ENCODE results near the gene PAQR7.
A peak's percentile ranks its signal among the peaks of the same experiment; 100 is the strongest.

The PAQR7 gene

GRCh38 chr1:25902462-25902861, 27.0 kb upstream of the PAQR7 start:
- DNase-seq: no peak

GRCh38 chr1:25900219-25900618, 24.7 kb upstream of the PAQR7 start:
- DNase-seq: no peak

- DNase-seq: no peak
These were observed 24.3 kb upstream of the PAQR7 start for GRCh38 chr1:25899792-25900191.

- DNase-seq: no peak
These were observed 22.9 kb upstream of the PAQR7 start for GRCh38 chr1:25898223-25899015.

GRCh38 chr1:25897754-25898153, 22.2 kb upstream of the PAQR7 start:
- DNase-seq: no peak

GRCh38 chr1:25896266-25896665, 20.8 kb upstream of the PAQR7 start:
- no peak for DNase-seq

DNA sequence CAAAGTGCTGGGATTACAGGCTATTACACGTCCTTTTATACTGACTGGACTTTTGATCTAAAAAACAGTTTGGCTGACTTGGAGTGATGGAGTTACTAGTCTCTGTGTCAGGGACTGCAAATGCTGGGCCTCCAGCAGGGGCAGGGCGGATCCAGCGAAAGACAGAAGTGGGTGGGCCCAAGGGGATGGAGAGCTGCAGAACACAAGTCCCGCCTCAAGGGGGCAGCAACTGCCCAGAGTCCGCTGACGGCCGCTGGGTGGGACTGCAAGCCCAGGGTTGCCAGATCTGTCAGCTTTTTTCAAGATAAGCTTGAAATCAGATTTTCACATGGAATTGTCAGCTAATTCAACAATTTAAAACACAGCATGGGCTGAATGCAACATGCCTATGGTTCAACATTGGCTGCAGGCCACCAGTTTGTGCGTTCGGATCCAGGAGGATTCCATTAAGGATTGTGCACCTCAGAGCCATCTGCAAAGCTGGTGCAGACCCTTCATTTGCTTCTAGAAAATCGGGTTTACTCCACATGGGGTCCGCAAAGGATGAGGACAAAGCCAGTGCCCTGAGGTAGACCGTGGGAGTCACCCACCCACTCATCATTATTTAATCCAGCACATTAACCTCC, 20.0 kb upstream of the PAQR7 start:
- DNase-seq: peak; percentile 86

DNA sequence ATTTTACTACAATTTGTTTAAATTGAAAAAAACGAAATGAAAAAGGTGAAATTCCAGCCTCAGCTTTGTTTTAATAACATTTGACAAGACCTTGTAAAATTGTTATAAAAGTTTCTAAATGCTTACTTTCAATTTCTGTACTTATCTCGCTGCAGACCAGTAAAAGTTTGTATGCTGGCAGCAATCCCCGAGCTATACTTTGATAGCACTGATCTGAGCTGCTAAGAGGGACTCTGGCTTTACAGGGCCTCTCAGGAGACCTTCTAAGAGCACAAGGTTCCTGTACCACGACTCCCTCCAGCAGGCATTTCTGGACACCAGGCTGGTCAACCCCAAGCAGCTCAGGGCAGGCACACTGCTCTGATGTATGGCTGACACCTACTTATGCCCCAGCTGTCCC, 17.6 kb upstream of the PAQR7 start:
- no peak for DNase-seq

DNA sequence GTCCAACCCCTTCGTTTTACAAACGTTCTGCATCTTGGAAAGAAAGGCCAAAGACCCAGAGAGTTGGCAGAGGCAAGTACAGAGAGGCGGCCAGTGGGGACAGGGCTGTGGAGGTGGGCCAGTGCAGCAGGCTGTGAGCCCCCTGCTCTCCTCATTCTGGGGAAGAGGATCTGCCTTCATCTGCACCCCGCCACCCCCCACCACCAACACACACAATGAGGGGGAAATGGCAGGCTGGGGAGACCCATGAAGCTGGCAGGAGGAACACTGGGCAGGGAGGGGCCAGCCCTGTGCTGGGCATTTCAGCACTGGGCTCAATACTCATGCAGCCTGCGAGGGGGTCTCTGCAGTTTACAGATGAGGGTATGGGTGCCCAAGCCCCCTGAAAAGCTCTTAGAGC, 16.1 kb upstream of the PAQR7 start:
- DNase-seq: no peak

GRCh38 chr1:25890239-25891034, 14.9 kb upstream of the PAQR7 start:
- no peak for DNase-seq

DNA sequence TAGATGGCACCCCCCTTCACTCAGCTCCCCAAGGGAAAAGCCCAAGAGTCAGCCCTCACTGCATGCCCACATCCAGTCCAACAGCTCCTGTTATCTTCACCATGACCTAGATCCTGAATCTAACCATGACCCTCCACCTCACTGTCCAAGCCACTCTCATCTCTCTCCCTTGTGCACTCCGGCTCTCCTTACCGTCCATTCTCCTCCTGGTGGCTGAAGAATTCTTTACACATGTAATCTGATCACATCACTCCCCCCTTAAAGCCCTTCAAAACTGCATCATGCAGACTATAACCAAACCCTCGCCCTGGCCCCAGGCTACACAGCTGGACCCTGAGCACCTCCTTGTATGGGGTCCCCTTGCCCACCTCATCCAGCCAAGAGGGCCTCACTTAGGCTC, 14.0 kb upstream of the PAQR7 start:
- DNase-seq: no peak

- DNase-seq: no peak
These were observed 13.0 kb upstream of the PAQR7 start for GRCh38 chr1:25888426-25888987.

- DNase-seq: no peak
These were observed 10.1 kb upstream of the PAQR7 start for GRCh38 chr1:25885602-25886001.

DNA sequence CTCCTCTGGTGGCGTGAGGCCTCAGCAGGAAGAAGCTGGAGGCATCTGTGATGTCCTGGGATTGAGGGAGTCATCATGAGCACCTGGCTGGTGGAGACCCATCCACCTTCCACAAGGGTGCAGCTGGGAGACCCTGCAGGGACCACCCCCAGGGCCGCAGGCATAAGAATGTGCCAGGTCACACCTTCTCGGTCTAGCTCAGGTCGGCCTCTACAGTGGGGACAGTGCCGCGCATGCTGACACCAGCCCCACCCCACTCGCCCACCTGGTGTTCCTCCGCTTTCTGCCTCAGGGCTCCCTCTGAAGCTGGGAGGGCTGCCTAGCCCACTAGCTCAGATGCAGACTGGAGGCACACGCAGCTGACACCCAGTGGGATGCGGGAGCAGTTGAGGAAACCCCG, 5.8 kb upstream of the PAQR7 start:
- DNase-seq: no peak

DNA sequence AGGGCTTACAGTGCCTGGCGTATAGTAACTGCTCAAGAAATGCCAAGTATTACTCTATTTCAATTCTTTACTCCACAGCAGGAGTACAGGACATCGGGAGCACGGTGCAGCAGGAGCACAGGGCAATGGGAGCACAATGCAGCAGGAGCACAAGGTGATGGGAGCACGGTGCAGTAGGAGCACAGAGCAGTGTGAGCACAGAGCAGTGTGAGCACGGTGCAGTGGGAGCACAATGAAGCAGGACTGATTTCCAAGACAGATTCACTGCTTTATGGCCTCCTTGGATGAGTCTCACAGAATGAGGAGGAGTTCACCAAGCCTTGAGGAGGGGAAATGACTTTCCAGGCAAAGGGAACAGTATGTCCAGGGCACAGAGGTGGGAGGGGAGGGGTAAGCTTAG, 5.0 kb upstream of the PAQR7 start:
- no peak for DNase-seq

DNA sequence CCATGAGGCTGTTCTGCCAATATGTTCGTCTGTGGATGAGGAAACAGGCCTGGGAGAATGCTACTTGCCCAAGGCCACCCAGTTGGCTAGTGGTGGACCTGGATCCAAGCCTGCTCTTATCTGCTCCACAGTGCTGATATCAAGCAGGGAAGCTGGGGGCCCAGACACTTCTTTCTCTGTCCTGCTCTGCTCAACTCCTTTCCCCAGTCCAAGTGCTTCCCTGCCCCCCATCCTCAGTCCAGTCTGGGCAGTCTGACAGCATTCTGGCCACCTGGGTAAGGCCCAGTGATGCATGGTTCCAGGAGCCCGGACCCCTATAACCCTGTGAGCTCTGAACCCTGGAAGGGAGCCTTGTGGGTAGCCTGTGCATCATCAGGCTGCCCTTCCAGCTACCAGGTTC, 4.2 kb upstream of the PAQR7 start:
- no peak for DNase-seq

DNA sequence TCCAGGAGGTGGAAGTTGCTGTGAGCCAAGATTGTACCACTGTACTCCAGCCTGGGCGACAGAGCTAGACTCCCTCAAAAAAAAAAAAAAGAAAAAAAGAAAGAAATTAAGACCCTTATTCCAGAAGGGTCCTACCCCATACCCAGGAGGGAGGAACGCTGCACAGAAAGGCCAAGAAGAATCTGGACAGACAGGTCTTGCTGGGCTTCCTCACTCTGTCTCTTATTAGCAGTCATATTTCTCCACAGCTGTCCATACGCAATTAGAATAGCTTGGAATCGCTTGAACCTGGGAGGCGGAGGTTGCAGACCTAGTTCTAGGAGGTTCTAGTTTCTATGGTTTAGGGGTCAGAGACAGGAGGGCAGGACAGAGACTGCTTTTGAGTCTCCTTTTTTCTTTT, 3.2 kb upstream of the PAQR7 start:
- DNase-seq: no peak

DNA sequence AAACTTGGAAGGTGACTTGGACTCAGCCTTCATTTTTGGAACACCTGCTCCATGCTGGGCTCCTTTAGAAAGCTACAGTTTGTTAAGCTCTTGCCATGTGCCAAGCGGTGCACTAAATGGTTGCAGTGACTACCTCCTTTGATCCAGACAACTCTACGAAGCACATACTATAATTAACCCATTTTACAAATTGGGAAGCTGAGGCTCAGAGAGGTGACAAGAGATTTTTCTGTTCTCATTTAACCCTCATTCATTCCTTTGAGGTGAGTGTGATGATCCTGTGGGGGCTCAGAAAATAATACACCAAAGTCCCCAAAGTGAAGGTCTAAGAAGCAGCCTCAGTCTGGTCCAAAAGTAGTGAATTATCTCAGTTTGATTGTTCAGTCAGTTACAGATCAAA, 1.6 kb upstream of the PAQR7 start:
- DNase-seq: no peak

DNA sequence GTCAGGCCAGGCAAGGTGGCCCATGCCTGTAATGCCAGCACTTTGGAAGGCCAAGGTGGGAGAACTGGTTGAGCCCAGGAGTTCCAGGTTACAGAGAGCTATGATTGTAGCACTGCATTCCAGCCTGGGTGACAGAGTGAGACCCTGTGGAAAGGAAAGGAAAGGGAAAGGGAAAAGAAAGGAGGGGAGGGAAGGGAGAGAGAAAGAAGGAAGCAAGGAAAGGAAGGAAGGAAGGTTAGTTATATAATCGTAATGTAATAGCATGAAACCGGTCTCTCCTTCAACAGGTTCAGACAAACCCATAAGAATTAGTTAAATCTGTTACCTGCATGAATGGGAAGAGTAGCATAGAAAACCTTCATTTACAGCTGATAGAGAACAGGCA, 1.2 kb upstream of the PAQR7 start:
- DNase-seq: no peak

- no peak for DNase-seq
These were observed 566 bp upstream of the PAQR7 start for GRCh38 chr1:25875856-25876692.

DNA sequence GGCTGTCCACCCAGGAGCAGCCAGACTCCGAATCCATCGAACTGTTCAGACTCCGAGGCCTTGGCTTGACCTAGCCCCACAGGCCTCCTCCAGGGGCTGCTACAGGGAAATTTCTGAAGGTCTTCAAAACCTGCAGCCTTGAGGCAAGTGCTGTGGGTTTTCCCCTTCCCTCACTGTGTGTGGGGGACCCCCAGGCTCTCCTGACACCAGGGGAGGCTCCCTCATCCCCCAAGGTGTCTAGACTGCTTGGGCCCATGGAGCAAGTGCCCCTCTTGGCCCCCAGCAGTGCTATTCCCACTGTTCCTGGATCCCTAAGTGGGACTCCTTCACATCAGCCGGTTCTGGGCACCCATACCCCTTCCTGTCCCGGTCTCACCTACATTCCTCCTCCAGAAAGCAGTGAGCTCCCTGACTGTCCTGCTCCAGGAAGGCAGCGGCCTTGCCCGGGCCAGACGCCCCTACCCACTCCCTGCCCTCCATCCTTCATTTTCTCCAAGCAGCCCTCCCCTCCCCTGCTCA, 814 bp downstream of the PAQR7 start:
- DNase-seq: no peak

- no peak for DNase-seq
These were observed 1.3 kb downstream of the PAQR7 start for GRCh38 chr1:25874209-25874608.

DNA sequence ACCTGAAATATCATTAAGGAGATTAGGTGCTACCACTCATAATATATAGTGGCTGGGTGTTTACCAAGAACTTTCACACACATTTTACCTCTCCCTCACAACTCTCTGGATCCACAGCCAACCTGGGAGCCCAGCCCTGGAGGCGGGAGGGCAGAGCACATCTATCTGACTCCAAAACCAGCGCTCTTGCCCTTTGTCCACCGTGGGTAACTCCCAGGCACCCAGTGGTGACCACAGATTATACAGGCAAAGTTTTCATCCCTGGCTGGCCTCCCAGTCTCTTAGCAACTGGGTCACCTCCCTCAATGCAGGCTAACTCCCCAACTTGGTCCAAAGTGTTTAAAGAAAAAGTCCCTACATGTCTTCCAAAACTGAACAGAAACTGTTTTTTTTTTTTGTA, 2.4 kb downstream of the PAQR7 start:
- DNase-seq: no peak

Measured in activated CD4-positive, alpha-beta T cell treated with anti-CD3 and anti-CD28 coated beads, Interleukin-2, amount 50 U/mL, for 4 hours (primary cell).